GM12872 (cell line): ENCODE data around the gene GNAL.

Experiments
- CTCF ChIP-seq: IDR thresholded peaks from 3 replicates; pipeline ENCODE4 v1.5.1; 2011; ENCODE audit warnings: low read depth, mild to moderate bottlenecking, low read length, moderate library complexity; ENCODE audit not compliant: insufficient read depth

The GNAL gene

DNA sequence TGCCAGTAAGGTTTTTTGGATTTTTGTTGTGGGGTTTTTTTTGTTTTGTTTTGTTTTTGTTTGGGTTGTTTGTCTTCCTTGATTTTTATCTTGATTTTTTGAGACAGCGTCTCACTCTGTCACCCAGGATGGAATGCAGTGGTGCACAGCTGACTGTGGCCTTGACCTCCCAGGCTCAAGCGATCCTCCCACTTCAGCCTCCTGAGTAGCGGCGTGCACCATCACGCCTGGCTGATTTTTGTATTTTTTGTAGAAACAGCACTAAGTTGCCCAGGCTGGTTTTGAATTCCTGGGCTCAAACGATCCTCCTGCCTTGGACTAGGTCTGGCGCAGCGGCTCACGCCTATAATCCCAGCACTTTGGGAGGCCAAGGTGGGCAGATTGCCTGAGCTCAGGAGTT is 202.7 kb downstream of the GNAL start:
- TF ChIP-seq CTCF: no peak

DNA sequence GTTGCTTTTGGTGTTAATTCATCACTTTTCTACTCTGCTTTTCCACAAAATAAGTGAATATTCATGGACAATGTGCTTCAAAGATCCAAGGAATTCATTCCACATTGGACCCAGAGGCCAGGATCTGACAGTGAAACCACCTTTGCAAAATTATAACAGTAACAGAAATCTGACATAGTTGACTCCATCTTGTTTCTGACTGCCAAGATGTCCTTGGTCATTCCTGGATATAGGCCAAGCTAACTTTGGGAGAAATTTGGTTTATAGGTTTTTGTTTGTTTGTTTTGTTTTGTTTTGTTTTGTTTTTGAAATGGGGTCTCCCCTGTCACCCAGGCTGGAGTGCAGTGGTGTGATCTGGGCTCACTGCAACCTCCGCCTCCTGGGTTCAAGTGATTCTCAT is 208.7 kb downstream of the GNAL start:
- no peak for TF ChIP-seq CTCF

DNA sequence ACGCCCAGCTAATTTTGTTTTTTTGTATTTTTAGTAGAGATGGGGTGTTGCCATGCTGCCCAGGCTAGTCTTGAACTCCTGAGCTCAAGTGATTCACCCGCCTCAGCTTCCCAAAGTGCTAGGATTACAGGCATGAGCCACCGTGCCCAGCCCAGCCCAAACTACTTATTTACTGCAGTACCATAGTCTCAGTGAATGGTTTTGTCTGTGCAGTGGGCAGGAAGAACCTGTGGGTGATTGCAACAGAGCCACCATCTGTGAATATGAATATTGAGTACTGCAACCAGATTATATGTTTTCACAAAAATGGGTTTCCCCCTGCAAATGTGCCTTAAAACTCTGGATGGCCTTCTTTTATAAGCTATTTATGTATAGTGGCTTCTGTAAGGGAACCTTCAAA is 210.0 kb downstream of the GNAL start:
- no peak for TF ChIP-seq CTCF

- no peak for TF ChIP-seq CTCF
Measured at GRCh38 chr18:11901826-11902438, 212.9 kb downstream of the GNAL start.

DNA sequence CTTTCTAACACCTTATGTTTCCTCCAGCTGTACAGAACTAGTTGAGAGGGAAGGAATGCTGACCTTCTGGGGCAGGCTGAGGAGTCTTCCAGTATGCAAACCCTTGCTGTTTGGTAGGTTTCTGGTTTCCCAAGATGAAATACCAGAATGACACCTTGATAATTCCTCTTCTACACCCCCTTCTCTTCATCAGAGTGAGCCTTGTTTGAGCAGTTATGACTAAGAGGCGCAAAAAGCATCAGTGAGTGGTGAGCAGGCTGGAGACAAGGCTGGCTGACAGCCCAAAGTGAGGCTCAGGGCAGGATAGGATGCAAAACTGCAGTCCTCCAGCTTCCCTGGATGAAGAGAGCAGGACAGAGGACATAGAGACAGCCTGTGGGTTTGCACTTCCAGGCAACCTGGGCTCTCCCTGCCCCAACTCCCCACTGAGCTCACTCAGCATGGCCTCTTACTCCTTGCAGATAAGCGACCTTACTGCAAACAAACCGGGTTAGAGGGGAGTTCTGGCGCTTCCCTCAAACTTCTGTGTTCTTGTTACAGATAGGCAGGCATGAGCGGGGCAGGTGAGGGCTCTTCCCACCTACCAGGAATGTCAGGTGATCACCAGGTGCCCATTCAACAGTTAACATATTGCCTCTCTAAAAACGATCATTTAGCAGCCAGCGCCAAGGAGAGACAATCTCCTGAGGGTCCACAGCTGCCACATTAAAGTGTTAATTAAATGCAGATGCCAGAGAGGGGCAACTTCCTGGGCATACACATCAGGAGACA is 213.6 kb downstream of the GNAL start:
- no peak for TF ChIP-seq CTCF

DNA sequence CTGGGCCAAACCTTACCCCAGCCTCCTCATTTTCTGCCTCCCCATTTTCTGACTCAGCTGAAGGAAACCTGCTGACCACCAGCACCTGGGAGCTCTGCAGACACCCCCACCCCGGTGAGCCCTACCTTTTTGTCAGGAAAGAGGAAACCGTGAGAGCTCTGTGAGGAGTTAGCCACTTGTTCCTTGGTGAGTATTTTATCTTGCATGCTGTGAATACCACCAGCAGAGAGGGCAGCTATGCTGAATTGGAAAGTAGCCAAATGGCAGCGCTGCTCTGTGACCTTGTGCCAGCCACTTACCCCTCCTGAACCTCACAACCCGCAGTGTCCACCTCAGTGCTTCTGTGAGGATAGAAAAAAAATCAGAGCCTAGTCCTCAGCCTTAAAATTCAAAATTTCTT is 216.5 kb downstream of the GNAL start:
- no peak for TF ChIP-seq CTCF

- TF ChIP-seq CTCF: no peak
Measured at GRCh38 chr18:11906176-11906575, 217.1 kb downstream of the GNAL start.
